ENCODE results near the gene HEYL. TPM values are rescaled to one million over a fixed set of nuclear protein-coding genes. Genes with fewer than 3 reads are reported as not detected.

HEYL gene
- total RNA-seq, 3 donors from 2014 or later (not counting 1 experiment from before 2014, with no cell fraction given), result not detected

- Histone ChIP-seq H3K4me3 (ENCODE audit: low read length) (no peak overlapping the region), H3K36me3 (ENCODE audit: control insufficient read depth, insufficient read depth, low read length) (no peaks in the 10 kb centered on the region), H3K27ac (ENCODE audit: low read length) (no peak overlapping the region), H3K27me3 (ENCODE audit: control insufficient read depth, insufficient read depth, low read length) (peaks cover 7% of the 10 kb centered on the region), H3K4me1 (ENCODE audit: control insufficient read depth, insufficient read depth, low read length) (no peaks in the 10 kb centered on the region), H3K9me3 (ENCODE audit: control insufficient read depth, insufficient read depth, low read length) (no peaks in the 10 kb centered on the region)
- ATAC-seq (no peak), DNase-seq (no peak)
- no peaks in the 10 kb centered on the region for H3K9me3 Mint-ChIP-seq
- no peak overlapping the region for H3K27ac Mint-ChIP-seq
- intact Hi-C loops (cut with micrococcal nuclease), result no loop called here
- WGBS (ENCODE audit: insufficient coverage), result 73% methylated on average over 3 of the region's 3 CpGs
- no peaks in the 10 kb centered on the region for H3K4me1 Mint-ChIP-seq
- peak overlapping the region; percentile 49 for H3K4me3 Mint-ChIP-seq
- TF ChIP-seq CTCF (IDR thresholded peaks at IDR 0.05), result no peak
- peaks cover 51 to 52% of the 10 kb centered on the region in 2 donors for H3K27me3 Mint-ChIP-seq (ENCODE audit: low read depth in 2 of 2)
- no peaks in the 10 kb centered on the region for H3K36me3 Mint-ChIP-seq
Observed at GRCh38 chr1:39638965-39639304, 508 bp downstream of the HEYL start.

- Histone ChIP-seq H3K27me3 (ENCODE audit: control insufficient read depth, insufficient read depth, low read length) (peaks cover 7% of the 10 kb centered on the region), H3K4me3 (ENCODE audit: low read length) (no peak overlapping the region), H3K9me3 (ENCODE audit: control insufficient read depth, insufficient read depth, low read length) (no peaks in the 10 kb centered on the region), H3K4me1 (ENCODE audit: control insufficient read depth, insufficient read depth, low read length) (no peaks in the 10 kb centered on the region), H3K36me3 (ENCODE audit: control insufficient read depth, insufficient read depth, low read length) (no peaks in the 10 kb centered on the region), H3K27ac (ENCODE audit: low read length) (no peak overlapping the region)
- H3K27ac Mint-ChIP-seq, result no peak overlapping the region
- H3K9me3 Mint-ChIP-seq, result no peaks in the 10 kb centered on the region
- H3K4me3 Mint-ChIP-seq, result no peak overlapping the region
- 94% methylated on average over 4 of the region's 4 CpGs for WGBS (ENCODE audit: insufficient coverage)
- no peak for TF ChIP-seq CTCF (IDR thresholded peaks at IDR 0.05)
- no peaks in the 10 kb centered on the region for H3K4me1 Mint-ChIP-seq
- H3K36me3 Mint-ChIP-seq, result no peaks in the 10 kb centered on the region
- ATAC-seq (no peak), DNase-seq (no peak)
- peaks cover 47 to 50% of the 10 kb centered on the region in 2 donors for H3K27me3 Mint-ChIP-seq (ENCODE audit: low read depth in 2 of 2)
- intact Hi-C loops (cut with micrococcal nuclease), result no loop called here
Observed at GRCh38 chr1:39637361-39637760, 2.1 kb downstream of the HEYL start.

GRCh38 chr1:39635871-39636210, 3.6 kb downstream of the HEYL start:
- 68% methylated on average over 2 of the region's 2 CpGs for WGBS (ENCODE audit: insufficient coverage)

More at GRCh38 chr1:39635871-39636210, 3.6 kb downstream of the HEYL start:
- Mint-ChIP-seq H3K36me3 (no peaks in the 10 kb centered on the region), H3K4me1 (no peaks in the 10 kb centered on the region), H3K9me3 (no peaks in the 10 kb centered on the region), H3K27ac (no peak overlapping the region), H3K27me3 (ENCODE audit: low read depth in 2 of 2) (peaks cover 42 to 46% of the 10 kb centered on the region in 2 donors), H3K4me3 (no peak overlapping the region)
- H3K27ac ChIP-seq (ENCODE audit: low read length), result no peak overlapping the region
- no peak overlapping the region for H3K4me3 ChIP-seq (ENCODE audit: low read length)
- H3K9me3 ChIP-seq (ENCODE audit: control insufficient read depth, insufficient read depth, low read length), result no peaks in the 10 kb centered on the region
- peaks cover 7% of the 10 kb centered on the region for H3K27me3 ChIP-seq (ENCODE audit: control insufficient read depth, insufficient read depth, low read length)
- TF ChIP-seq CTCF (IDR thresholded peaks at IDR 0.05), result no peak
- intact Hi-C loops (cut with micrococcal nuclease), result no loop called here
- DNase-seq (no peak), ATAC-seq (no peak)
- H3K4me1 ChIP-seq (ENCODE audit: control insufficient read depth, insufficient read depth, low read length), result no peaks in the 10 kb centered on the region
- no peaks in the 10 kb centered on the region for H3K36me3 ChIP-seq (ENCODE audit: control insufficient read depth, insufficient read depth, low read length)
